ENCODE results near the gene LGI4.

The LGI4 gene

DNA sequence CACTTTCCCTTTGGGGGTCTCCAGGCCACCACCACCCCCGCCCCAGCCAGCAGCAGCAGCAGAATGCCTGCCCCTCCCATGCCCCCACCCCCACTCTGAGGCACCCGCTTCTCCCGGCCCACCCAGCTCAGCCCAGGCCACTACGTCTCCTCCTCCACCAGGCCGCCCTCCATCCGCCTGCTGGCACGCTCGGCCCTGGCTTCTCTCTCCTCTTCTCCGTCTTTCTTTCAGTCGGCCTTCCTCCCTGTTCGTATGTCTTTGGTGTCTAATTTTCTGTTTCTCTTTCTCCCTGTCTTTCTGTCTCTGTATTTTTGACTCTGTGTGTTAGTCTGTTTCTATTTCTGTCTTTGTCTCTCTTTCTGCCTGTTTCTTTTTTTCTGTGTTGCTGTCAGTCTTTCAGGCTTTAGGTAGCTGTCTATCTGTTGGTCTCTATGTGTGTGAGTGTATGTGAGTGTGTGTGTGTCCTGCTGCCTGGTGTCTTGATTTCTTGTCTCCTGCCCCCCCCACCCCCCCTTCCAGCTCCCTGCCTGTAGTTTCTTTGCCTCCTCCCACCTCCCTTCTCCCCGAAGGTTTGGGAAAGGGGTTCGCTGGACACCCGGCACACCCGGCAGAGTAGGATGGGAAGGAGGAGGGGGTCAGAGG, at the start of gene LGI4:
Gene LGI4 (minus strand): TSS at position 459 of the 642 bp plus-strand sequence. CDS start 379 bp downstream, at position 80.
- DNase-seq: no peak

GRCh38 chr19:35184267-35184666, 49.4 kb upstream of the LGI4 start:
- DNase-seq: no peak

- DNase-seq: no peak
Measured at GRCh38 chr19:35181387-35181786, 46.5 kb upstream of the LGI4 start.

GRCh38 chr19:35179830-35180229, 45.0 kb upstream of the LGI4 start:
- DNase-seq: no peak

- DNase-seq: no peak
Measured at GRCh38 chr19:35178701-35179100, 43.8 kb upstream of the LGI4 start.

DNA sequence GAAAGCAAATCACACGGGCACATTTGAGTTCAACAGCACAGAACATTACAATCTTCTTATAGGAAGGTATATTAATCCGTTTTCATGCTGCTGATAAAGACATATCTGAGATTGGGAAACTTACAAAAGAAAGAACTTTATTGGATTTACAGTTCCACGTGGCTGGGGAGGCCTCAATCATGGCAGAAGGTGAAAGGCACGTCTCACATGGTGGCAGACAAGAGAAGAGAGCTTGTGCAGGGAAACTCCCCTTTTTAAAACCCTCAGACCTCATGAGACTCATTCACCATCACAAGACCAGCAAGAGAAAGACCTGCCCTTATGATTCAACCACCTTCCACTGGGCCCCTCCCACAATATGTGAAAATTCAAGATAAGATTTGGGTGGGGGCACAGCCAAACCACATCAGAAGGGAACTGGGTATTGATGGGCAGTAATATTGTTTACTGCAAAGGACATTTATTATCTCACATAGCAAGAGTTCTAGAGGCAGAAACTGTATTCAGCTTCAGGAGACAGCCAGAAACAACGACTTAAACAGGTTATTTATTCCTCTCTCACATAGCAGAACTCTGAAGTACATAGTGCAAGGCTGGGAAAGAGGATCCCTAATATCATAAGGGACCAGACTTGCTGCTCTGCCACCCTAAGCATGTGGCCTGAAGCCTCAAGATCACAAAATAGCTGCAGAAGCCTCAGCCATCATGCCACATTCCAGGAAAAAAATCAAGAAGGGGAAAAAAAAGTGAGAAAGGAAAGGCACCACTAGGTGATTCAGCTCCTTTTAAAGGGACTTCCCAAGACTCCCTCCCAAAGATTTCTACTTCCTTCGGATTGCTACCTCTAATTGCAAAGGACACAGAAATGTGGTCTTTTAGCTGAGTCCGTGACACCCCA, 42.8 kb upstream of the LGI4 start:
- no peak for DNase-seq

DNA sequence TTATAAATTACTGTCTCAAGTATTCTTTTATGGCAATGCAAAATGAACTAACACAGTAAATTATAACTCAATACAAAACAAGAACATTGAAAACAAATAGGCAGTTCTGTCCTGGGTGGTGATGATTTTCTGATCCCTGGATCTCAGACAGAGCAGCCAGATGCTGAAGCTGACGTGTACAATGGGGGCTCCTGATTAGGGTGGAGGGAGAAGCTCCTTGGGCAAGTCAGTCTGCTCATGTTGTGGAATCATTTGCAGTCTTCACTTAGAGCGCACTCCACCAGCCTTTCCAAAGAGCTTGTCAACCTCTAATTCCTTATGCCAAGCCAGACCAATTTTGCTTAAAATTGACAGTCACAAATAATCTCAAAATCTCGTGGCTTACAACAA, 41.3 kb upstream of the LGI4 start:
- DNase-seq: no peak

- DNase-seq: no peak
Measured at GRCh38 chr19:35174226-35174625, 39.4 kb upstream of the LGI4 start.

- no peak for DNase-seq
Measured at GRCh38 chr19:35171730-35172129, 36.9 kb upstream of the LGI4 start.

- DNase-seq: no peak
Measured at GRCh38 chr19:35170359-35171061, 35.7 kb upstream of the LGI4 start.

DNA sequence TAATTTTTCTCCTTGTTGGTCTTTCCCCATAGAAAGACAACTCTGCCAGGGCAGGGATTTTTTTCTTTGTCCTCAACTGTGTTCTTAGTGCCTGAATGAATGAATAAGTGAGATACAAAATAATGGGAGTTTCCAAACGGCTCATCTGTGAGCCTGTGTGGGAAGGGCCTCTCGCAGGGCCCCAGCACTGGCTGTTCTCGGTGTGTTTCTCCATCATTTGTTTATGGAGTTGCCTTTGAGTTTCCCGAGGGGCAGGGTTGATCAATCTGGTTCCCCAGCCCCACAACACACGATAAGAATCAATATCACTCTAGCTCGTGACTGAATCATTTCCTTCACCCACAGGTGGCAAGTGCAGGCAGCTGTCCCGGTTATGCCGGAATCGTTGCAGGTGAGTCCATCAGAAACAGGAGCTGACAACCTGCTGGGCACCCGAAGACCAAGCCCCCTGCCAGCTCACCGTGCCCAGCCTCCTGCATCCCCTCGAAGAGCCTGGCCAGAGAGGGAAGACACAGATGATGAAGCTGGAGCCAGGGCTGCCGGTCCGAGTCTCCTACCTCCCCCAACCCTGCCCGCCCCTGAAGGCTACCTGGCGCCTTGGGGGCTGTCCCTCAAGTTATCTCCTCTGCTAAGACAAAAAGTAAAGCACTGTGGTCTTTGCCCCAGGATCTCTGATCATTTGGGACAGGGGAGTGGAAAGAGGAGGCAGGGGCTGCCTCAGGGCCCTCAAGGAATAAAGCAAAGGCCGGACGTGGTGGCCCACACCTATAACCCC, 34.5 kb upstream of the LGI4 start:
- DNase-seq: no peak

DNA sequence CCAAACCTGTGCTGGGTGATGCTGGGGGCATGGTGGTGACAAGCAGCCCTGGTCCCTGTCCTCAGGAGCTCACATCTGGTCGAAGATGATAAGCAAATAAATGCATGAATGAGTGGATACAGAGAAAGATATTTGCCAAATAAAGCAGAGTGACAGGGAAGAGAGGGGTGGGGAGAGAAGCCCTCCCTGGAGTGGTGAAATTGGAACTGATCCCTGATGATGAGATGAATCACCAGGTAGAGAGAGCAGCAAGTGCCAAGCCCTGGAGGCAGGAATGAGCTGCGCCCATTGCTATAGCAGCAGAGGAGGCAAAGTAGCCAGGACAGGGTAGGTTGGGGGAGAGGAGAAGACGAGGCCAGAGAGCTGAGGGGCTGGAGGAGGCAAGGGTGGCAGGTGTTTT, 33.3 kb upstream of the LGI4 start:
- no peak for DNase-seq

- no peak for DNase-seq
Measured at GRCh38 chr19:35167251-35168119, 32.6 kb upstream of the LGI4 start.

DNA sequence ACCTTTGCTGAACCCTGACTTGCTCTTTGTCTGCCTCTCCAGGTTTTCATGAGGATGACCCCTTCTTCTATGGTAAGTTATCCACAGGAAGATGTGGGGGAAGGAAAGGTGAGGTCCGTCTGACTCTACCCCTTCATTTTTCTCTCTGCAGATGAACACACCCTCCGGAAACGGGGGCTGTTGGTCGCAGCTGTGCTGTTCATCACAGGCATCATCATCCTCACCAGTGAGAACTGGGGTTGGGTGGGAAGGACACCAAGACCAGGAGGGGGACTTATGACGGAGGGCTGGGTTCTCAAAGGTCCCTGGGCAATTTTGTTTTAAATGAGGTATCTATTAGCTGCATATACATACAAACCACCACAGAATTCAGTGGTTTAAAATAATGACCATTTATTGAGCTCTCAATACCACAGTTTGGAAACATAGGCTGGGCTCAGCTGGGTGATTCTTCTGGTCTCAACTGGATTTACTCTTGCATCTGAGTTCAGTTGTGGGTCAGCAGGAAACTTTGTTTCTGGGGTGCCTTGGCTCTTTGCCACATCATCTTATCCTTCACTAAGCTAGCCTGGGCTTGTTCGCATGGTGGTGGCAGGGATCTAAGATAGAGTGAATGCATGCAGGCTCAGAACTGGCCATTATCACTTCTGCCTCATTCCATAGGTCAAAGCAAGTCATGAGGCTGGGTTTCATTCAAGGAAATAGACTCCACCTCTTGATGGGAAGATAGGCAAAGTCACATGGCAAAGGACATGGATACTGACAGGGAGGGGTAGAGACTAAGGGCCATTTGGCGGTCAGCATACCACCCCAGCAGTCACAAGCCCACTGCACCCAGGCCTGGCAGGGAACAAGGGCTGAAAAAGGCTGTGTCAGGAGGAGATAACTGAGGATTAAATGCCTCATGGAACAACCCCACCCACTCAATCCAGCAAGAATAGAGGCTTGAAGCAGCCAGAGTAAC, 31.5 kb upstream of the LGI4 start:
- no peak for DNase-seq

GRCh38 chr19:35165200-35166058, 30.6 kb upstream of the LGI4 start:
- no peak for DNase-seq

DNA sequence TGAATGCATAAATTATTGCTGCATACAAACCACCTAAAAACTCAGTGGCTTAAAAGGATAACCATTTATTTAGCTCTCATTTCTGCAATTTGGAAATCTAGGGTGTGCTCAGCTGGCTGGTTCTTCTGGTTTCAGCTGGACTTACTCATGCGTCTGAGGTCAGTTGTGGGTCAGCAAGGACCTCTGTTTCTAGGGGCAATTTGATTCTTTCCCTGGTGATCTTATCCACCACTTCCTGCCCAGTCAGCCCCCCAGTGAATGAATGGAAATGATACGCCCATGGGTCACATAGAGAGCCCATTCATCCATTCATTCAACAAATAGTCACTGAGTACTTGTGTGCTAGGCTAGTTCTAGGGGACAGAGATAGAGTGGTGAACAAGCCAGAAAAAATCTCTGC, 29.6 kb upstream of the LGI4 start:
- no peak for DNase-seq

- DNase-seq: no peak
Measured at GRCh38 chr19:35162471-35163326, 27.8 kb upstream of the LGI4 start.

DNA sequence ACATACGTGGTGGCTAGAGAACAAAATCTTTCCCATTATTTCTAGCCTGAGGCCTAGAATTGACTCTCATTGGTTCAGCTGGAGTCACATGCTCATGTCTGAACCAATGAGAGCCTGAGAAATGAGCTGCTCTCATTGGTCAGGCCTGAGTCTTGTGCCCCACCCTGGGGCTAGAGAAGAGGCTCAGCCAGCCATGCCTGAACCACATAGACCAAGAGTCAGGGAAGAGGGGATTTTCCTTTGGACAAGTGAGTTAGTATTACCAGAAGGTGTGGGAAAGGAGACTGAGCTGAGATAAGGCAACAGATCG, 26.5 kb upstream of the LGI4 start:
- DNase-seq: no peak
